ENCODE results near the gene DST. TPM values are rescaled to one million over a fixed set of nuclear protein-coding genes. Genes with fewer than 3 reads are reported as not detected.
"Not testable (repeated sequence)": the region's sequence is repeated elsewhere in the genome, so short reads cannot be mapped to it uniquely, and the experiment has no call there.

DST gene
- total and polyA plus RNA-seq, 2 donors = 56.2 to 311 TPM

- Histone ChIP-seq H3K27me3 (ENCODE audit: control insufficient read depth in 2 of 2, insufficient read depth in 1 of 2, low read length in 1 of 2) (no peaks in the 10 kb centered on the region), H3K4me1 (ENCODE audit: control insufficient read depth in 2 of 2, insufficient read depth in 2 of 2, low read length in 2 of 2) (peaks cover 18 to 26% of the 10 kb centered on the region in 2 donors), H3K4me3 (ENCODE audit: low read length in 2 of 2) (no peak overlapping the region), H3K9me3 (ENCODE audit: control insufficient read depth in 2 of 2, insufficient read depth in 1 of 2, low read length in 1 of 2) (no peaks in the 10 kb centered on the region), H3K36me3 (ENCODE audit: control insufficient read depth in 2 of 2, insufficient read depth in 2 of 2, low read length in 1 of 2) (no peaks in the 10 kb centered on the region), H3K27ac (ENCODE audit: low read depth in 1 of 2, low read length in 1 of 2) (no peak overlapping the region)
- over 99% methylated on average over 2 of the region's 2 CpGs for WGBS
- DNase-seq (ENCODE audit: low read depth in 6 of 9, low spot score in 9 of 9) = no peak
These were observed 26.4 kb upstream of the DST start for GRCh38 chr6:56669041-56669440.

- DNase-seq (ENCODE audit: low read depth in 6 of 9, low spot score in 9 of 9) = peak in 1 of 9 donors; percentile 12
- H3K27me3 ChIP-seq (ENCODE audit: control insufficient read depth in 2 of 2, insufficient read depth in 1 of 2, low read length in 1 of 2) = no peaks in the 10 kb centered on the region
- H3K4me1 ChIP-seq (ENCODE audit: control insufficient read depth in 2 of 2, insufficient read depth in 2 of 2, low read length in 2 of 2) = peaks cover 18 to 26% of the 10 kb centered on the region in 2 donors
- no peak overlapping the region for H3K27ac ChIP-seq (ENCODE audit: low read depth in 1 of 2, low read length in 1 of 2)
- H3K36me3 ChIP-seq (ENCODE audit: control insufficient read depth in 2 of 2, insufficient read depth in 2 of 2, low read length in 1 of 2) = no peaks in the 10 kb centered on the region
- WGBS = 98% methylated on average over 4 of the region's 4 CpGs
- H3K9me3 ChIP-seq (ENCODE audit: control insufficient read depth in 2 of 2, insufficient read depth in 1 of 2, low read length in 1 of 2) = no peaks in the 10 kb centered on the region
- no peak overlapping the region for H3K4me3 ChIP-seq (ENCODE audit: low read length in 2 of 2)
These were observed 25.5 kb upstream of the DST start for GRCh38 chr6:56668158-56668557.

DNA sequence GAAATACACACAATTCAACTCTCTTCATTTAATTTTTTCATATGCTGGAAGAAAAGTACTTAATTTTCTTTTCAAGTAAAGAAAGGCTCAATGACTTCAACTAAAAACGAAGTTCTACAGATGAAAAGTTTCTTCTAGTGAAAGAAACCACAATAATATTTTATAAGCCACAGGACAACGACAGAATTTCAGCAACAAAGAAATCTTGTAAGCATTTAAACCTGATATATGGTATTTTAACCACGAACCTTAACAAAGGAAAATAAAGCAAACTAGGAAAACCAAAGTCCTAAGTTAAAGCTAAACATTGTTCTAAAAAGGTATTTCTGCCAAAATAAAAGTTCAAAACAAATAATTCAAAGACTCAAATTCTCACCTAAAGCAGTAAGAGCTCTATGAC lies 24.6 kb upstream of the DST start:
- 2% methylated on average over 3 of the region's 3 CpGs for WGBS
- H3K4me1 ChIP-seq (ENCODE audit: control insufficient read depth in 2 of 2, insufficient read depth in 2 of 2, low read length in 2 of 2) = peaks cover 18 to 26% of the 10 kb centered on the region in 2 donors
- H3K9me3 ChIP-seq (ENCODE audit: control insufficient read depth in 2 of 2, insufficient read depth in 1 of 2, low read length in 1 of 2) = no peaks in the 10 kb centered on the region
- no peaks in the 10 kb centered on the region for H3K36me3 ChIP-seq (ENCODE audit: control insufficient read depth in 2 of 2, insufficient read depth in 2 of 2, low read length in 1 of 2)
- no peak overlapping the region for H3K4me3 ChIP-seq (ENCODE audit: low read length in 2 of 2)
- H3K27me3 ChIP-seq (ENCODE audit: control insufficient read depth in 2 of 2, insufficient read depth in 1 of 2, low read length in 1 of 2) = no peaks in the 10 kb centered on the region
- peak overlapping the region in 1 of 2 donors; percentile 20 for H3K27ac ChIP-seq (ENCODE audit: low read depth in 1 of 2, low read length in 1 of 2)
- DNase-seq (ENCODE audit: low read depth in 6 of 9, low spot score in 9 of 9) = no peak

GRCh38 chr6:56664029-56664428 lies 21.3 kb upstream of the DST start:
- peaks cover 8 to 13% of the 10 kb centered on the region in 2 donors for H3K4me1 ChIP-seq (ENCODE audit: control insufficient read depth in 2 of 2, insufficient read depth in 2 of 2, low read length in 2 of 2)
- peak in 1 of 9 donors; percentile 18 for DNase-seq (ENCODE audit: low read depth in 6 of 9, low spot score in 9 of 9)
- peak overlapping the region in 1 of 2 donors; percentile 45 for H3K27ac ChIP-seq (ENCODE audit: low read depth in 1 of 2, low read length in 1 of 2)
- no peaks in the 10 kb centered on the region for H3K27me3 ChIP-seq (ENCODE audit: control insufficient read depth in 2 of 2, insufficient read depth in 1 of 2, low read length in 1 of 2)
- no peaks in the 10 kb centered on the region for H3K36me3 ChIP-seq (ENCODE audit: control insufficient read depth in 2 of 2, insufficient read depth in 2 of 2, low read length in 1 of 2)
- no peak overlapping the region for H3K4me3 ChIP-seq (ENCODE audit: low read length in 2 of 2)
- WGBS = 90% methylated on average over 1 of the region's 1 CpG
- H3K9me3 ChIP-seq (ENCODE audit: control insufficient read depth in 2 of 2, insufficient read depth in 1 of 2, low read length in 1 of 2) = no peaks in the 10 kb centered on the region

DNA sequence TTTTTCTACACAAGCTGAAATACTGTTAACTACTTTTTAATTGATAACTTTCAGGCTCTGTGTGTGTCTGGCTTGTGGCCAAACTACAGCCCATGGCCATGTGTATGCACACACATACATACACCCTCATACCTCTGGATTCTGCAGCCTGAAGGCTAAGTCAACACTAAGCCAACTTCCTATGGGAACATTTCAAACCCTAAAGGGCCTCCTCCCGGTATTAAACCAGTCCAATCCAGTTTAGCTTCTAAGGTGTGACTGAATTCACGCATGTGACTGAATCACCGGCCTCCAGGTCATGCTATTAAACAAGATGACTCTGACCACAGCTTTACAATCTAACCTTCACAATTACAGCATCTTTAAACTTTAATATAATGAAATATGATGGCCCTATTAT lies 20.7 kb upstream of the DST start:
- Histone ChIP-seq H3K4me1 (ENCODE audit: control insufficient read depth in 2 of 2, insufficient read depth in 2 of 2, low read length in 2 of 2) (peaks cover 8 to 16% of the 10 kb centered on the region in 2 donors), H3K27me3 (ENCODE audit: control insufficient read depth in 2 of 2, insufficient read depth in 1 of 2, low read length in 1 of 2) (no peaks in the 10 kb centered on the region), H3K9me3 (ENCODE audit: control insufficient read depth in 2 of 2, insufficient read depth in 1 of 2, low read length in 1 of 2) (no peaks in the 10 kb centered on the region), H3K36me3 (ENCODE audit: control insufficient read depth in 2 of 2, insufficient read depth in 2 of 2, low read length in 1 of 2) (no peaks in the 10 kb centered on the region), H3K27ac (ENCODE audit: low read depth in 1 of 2, low read length in 1 of 2) (no peak overlapping the region), H3K4me3 (ENCODE audit: low read length in 2 of 2) (no peak overlapping the region)
- no peak for DNase-seq (ENCODE audit: low read depth in 6 of 9, low spot score in 9 of 9)
- WGBS = 96% methylated on average over 3 of the region's 3 CpGs

DNA sequence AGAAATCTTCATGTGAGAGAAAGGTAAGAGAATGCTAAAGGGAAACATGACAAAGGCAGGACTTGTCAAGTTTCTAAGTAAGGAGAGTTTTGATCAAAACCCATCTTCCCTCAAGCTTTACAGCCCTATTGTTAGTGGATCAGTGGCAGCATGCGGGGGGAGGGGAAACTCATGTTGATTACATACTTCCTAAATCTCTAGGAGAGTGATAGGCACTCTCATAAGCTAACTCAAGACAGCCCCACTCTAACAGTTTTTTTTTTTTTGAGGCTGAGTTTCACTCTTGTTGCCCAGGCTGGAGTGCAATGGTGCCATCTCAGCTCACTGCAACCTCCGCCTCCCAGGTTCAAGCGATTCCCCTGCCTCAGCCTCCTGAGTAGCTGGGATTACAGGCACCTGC lies 18.6 kb upstream of the DST start:
- peaks cover 5 to 11% of the 10 kb centered on the region in 2 donors for H3K4me1 ChIP-seq (ENCODE audit: control insufficient read depth in 2 of 2, insufficient read depth in 2 of 2, low read length in 2 of 2)
- 78% methylated on average over 3 of the region's 3 CpGs for WGBS
- not testable (repeated sequence) for H3K36me3 ChIP-seq (ENCODE audit: control insufficient read depth in 2 of 2, insufficient read depth in 2 of 2, low read length in 1 of 2); H3K9me3 ChIP-seq (ENCODE audit: control insufficient read depth in 2 of 2, insufficient read depth in 1 of 2, low read length in 1 of 2); DNase-seq (ENCODE audit: low read depth in 6 of 9, low spot score in 9 of 9); H3K27me3 ChIP-seq (ENCODE audit: control insufficient read depth in 2 of 2, insufficient read depth in 1 of 2, low read length in 1 of 2); H3K4me3 ChIP-seq (ENCODE audit: low read length in 2 of 2)
- H3K27ac ChIP-seq (ENCODE audit: low read depth in 1 of 2, low read length in 1 of 2) = peak overlapping the region; percentile 5 to 59

DNA sequence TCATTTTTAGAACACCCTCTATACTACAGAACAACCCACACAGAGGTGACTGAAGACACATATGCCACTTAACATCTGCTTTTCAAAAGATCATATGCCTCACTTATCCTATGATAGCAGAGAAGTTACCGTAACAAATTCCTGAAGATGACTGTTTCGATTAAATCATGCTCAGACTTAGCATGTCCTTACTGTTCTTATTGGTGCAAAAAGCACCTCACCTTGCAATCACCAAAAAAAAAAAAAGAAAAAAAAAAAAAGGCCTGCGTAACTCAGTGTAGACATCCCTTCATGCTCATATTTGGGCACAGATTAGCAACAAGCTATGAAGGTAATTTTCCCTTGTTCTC lies 17.7 kb upstream of the DST start:
- WGBS = 86% methylated on average over 3 of the region's 3 CpGs
- Histone ChIP-seq H3K4me3 (ENCODE audit: low read length in 2 of 2) (no peak overlapping the region), H3K27me3 (ENCODE audit: control insufficient read depth in 2 of 2, insufficient read depth in 1 of 2, low read length in 1 of 2) (no peaks in the 10 kb centered on the region), H3K9me3 (ENCODE audit: control insufficient read depth in 2 of 2, insufficient read depth in 1 of 2, low read length in 1 of 2) (no peaks in the 10 kb centered on the region), H3K27ac (ENCODE audit: low read depth in 1 of 2, low read length in 1 of 2) (peak overlapping the region; percentile 22 to 76), H3K4me1 (ENCODE audit: control insufficient read depth in 2 of 2, insufficient read depth in 2 of 2, low read length in 2 of 2) (peaks cover 5 to 11% of the 10 kb centered on the region in 2 donors), H3K36me3 (ENCODE audit: control insufficient read depth in 2 of 2, insufficient read depth in 2 of 2, low read length in 1 of 2) (no peaks in the 10 kb centered on the region)
- no peak for DNase-seq (ENCODE audit: low read depth in 6 of 9, low spot score in 9 of 9)

DNA sequence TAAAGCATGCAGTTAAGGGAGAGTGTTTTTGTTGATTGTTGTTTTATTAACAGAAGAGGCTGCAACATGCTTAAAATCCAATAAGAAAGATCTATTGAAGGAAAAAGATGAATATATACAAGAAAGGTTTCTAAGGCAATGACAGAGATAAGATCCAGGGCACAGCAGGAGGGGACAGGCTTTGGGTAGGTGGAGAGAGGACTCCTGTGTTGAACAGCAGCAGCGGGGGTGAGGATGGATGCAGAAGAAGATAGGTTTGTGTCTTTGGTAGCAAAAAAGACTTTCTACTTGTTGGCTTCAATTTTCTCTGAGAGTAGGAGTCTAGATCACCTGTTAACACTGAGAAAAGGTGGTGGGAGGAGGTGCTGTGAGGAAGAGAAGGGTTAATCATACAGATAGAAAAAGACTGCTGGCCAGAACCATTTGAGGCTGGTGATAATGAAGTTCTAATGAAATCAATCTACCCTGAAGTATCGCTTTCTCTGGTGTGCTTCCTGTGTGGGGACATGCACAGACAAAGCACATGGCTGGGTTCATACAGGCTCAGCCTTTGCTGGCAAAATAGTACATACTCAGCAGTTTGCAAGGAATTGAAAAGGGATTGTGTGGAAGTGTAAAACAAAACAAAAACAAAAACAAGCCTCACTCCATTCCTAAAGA lies 17.2 kb upstream of the DST start:
- Histone ChIP-seq H3K36me3 (ENCODE audit: control insufficient read depth in 2 of 2, insufficient read depth in 2 of 2, low read length in 1 of 2) (no peaks in the 10 kb centered on the region), H3K4me1 (ENCODE audit: control insufficient read depth in 2 of 2, insufficient read depth in 2 of 2, low read length in 2 of 2) (peaks cover 5 to 11% of the 10 kb centered on the region in 2 donors), H3K4me3 (ENCODE audit: low read length in 2 of 2) (no peak overlapping the region), H3K27ac (ENCODE audit: low read depth in 1 of 2, low read length in 1 of 2) (peak overlapping the region; percentile 22 to 76), H3K27me3 (ENCODE audit: control insufficient read depth in 2 of 2, insufficient read depth in 1 of 2, low read length in 1 of 2) (no peaks in the 10 kb centered on the region), H3K9me3 (ENCODE audit: control insufficient read depth in 2 of 2, insufficient read depth in 1 of 2, low read length in 1 of 2) (no peaks in the 10 kb centered on the region)
- DNase-seq (ENCODE audit: low read depth in 6 of 9, low spot score in 9 of 9) = peak in 1 of 9 donors; percentile 45
- 45% methylated on average over 2 of the region's 2 CpGs for WGBS

DNA sequence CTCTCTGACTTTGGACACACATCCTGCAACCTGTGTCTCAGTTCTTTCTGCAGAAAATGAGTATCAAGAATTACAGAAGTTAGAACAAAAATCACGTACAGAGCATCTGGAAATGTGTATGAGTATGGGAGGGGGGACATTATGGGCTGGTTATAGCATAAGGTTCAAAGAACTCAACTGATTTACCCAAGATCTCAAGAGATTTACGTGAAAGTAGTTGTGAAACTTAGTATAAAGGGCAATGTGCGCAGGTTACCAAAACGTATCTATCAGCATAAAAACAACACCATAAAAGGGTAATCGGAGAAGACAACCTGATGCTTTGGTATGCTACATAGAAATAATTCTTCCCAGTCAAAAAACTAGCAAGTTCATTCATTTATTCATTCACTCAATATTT lies 15.6 kb upstream of the DST start:
- Histone ChIP-seq H3K27ac (ENCODE audit: low read depth in 1 of 2, low read length in 1 of 2) (no peak overlapping the region), H3K27me3 (ENCODE audit: control insufficient read depth in 2 of 2, insufficient read depth in 1 of 2, low read length in 1 of 2) (no peaks in the 10 kb centered on the region), H3K36me3 (ENCODE audit: control insufficient read depth in 2 of 2, insufficient read depth in 2 of 2, low read length in 1 of 2) (no peaks in the 10 kb centered on the region), H3K4me3 (ENCODE audit: low read length in 2 of 2) (no peak overlapping the region), H3K9me3 (ENCODE audit: control insufficient read depth in 2 of 2, insufficient read depth in 1 of 2, low read length in 1 of 2) (no peaks in the 10 kb centered on the region), H3K4me1 (ENCODE audit: control insufficient read depth in 2 of 2, insufficient read depth in 2 of 2, low read length in 2 of 2) (peaks cover 5 to 11% of the 10 kb centered on the region in 2 donors)
- no peak for DNase-seq (ENCODE audit: low read depth in 6 of 9, low spot score in 9 of 9)
- 98% methylated on average over 5 of the region's 5 CpGs for WGBS
